Osteocyte (in vitro differentiated cells): ENCODE measurements around the gene NT5C2. TPM values are rescaled to one million over a fixed set of nuclear protein-coding genes. Genes with fewer than 3 reads are reported as not detected.

Source experiments
- DNase-seq: peaks from one replicate; pipeline ENCODE4 v3.0.0; 2021; ENCODE audit warnings: mixed read lengths; ENCODE audit not compliant: unreplicated experiment; ENCODE audit errors: extremely low spot score
- H3K27ac Mint-ChIP-seq: one replicate; pipeline ENCODE4 v1.8.0; 2021; ENCODE audit warnings: mild to moderate bottlenecking, mixed read lengths; ENCODE audit not compliant: unreplicated experiment
- H3K27me3 Mint-ChIP-seq: one replicate; pipeline ENCODE4 v1.8.0; 2021; ENCODE audit warnings: mixed read lengths; ENCODE audit not compliant: unreplicated experiment
- H3K36me3 Mint-ChIP-seq: one replicate; pipeline ENCODE4 v1.8.0; 2021; ENCODE audit warnings: mixed read lengths; ENCODE audit not compliant: unreplicated experiment
- H3K4me1 Mint-ChIP-seq: one replicate; pipeline ENCODE4 v1.8.0; 2021; ENCODE audit warnings: mixed read lengths; ENCODE audit not compliant: unreplicated experiment
- H3K4me3 Mint-ChIP-seq: one replicate; pipeline ENCODE4 v1.8.0; 2021; ENCODE audit warnings: mild to moderate bottlenecking, moderate library complexity, mixed read lengths; ENCODE audit not compliant: unreplicated experiment
- H3K9me3 Mint-ChIP-seq: one replicate; pipeline ENCODE4 v1.8.0; 2021; ENCODE audit warnings: mixed read lengths; ENCODE audit not compliant: unreplicated experiment
- CTCF ChIP-seq: fragments of 200-600 bp; sonication (generic); IDR thresholded peaks from 2 replicates; pipeline ENCODE4 v1.5.0; 2021; ENCODE audit warnings: antibody characterized with exemption, mild to moderate bottlenecking, moderate library complexity
- total RNA-seq: library from RNA; stranded (reverse); gene quantifications from 2 replicates; pipeline ENCODE4 v1.2.1, GENCODE V29; 2021

Gene NT5C2
- total RNA-seq, 1 donor from 2014 or later = 64.0 TPM

DNA sequence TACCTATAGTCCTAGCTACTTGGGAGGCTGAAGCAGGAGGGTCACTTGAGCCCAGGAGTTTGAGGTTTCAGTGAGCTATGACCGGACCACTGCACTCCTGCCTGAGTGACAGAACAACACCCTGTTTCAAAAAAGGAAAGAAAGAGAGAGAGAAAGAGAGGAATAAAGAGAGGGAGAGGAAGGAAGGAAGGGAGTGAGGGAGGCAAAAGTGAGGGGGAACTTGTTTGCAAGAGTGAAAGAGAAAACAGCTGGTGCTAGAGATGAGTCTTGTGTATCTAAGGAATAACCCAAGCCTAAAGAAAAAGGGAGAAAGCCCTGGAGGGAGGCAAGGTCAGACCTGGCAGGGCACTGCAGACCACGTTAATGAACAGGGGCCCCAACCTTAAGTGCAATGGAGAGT is 4.8 kb upstream of the NT5C2 start:
- peaks cover 15% of the 10 kb centered on the region for H3K4me1 Mint-ChIP-seq
- no peaks in the 10 kb centered on the region for H3K27me3 Mint-ChIP-seq
- no peak for DNase-seq
- H3K4me3 Mint-ChIP-seq = no peak overlapping the region
- H3K27ac Mint-ChIP-seq = no peak overlapping the region
- TF ChIP-seq CTCF = no peak
- H3K9me3 Mint-ChIP-seq = no peaks in the 10 kb centered on the region
- H3K36me3 Mint-ChIP-seq = no peaks in the 10 kb centered on the region

GRCh38 chr10:103197174-103197573 is 4.1 kb upstream of the NT5C2 start:
- H3K4me3 Mint-ChIP-seq = no peak overlapping the region
- no peaks in the 10 kb centered on the region for H3K9me3 Mint-ChIP-seq
- H3K36me3 Mint-ChIP-seq = no peaks in the 10 kb centered on the region
- no peaks in the 10 kb centered on the region for H3K27me3 Mint-ChIP-seq
- TF ChIP-seq CTCF = no peak
- peaks cover 15% of the 10 kb centered on the region for H3K4me1 Mint-ChIP-seq
- H3K27ac Mint-ChIP-seq = peak overlapping the region; percentile 27
- DNase-seq = no peak

GRCh38 chr10:103196516-103196915 is 3.4 kb upstream of the NT5C2 start:
- no peak for DNase-seq
- Mint-ChIP-seq H3K27me3 (no peaks in the 10 kb centered on the region), H3K27ac (no peak overlapping the region), H3K4me1 (peaks cover 21% of the 10 kb centered on the region), H3K36me3 (no peaks in the 10 kb centered on the region), H3K9me3 (no peaks in the 10 kb centered on the region), H3K4me3 (no peak overlapping the region)
- no peak for TF ChIP-seq CTCF

- Mint-ChIP-seq H3K27me3 (no peaks in the 10 kb centered on the region), H3K4me3 (peak overlapping the region; percentile 87), H3K9me3 (no peaks in the 10 kb centered on the region), H3K4me1 (peaks cover 37% of the 10 kb centered on the region), H3K36me3 (no peaks in the 10 kb centered on the region), H3K27ac (peak overlapping the region; percentile 82)
- DNase-seq = no peak
- no peak for TF ChIP-seq CTCF
These were observed 903 bp upstream of the NT5C2 start for GRCh38 chr10:103193820-103194529.

- Mint-ChIP-seq H3K27me3 (no peaks in the 10 kb centered on the region), H3K4me3 (peak overlapping the region; percentile 99), H3K4me1 (peaks cover 50% of the 10 kb centered on the region), H3K36me3 (no peaks in the 10 kb centered on the region), H3K9me3 (no peaks in the 10 kb centered on the region), H3K27ac (peak overlapping the region; percentile 99)
- peak; percentile 90 for DNase-seq
- no peak for TF ChIP-seq CTCF
These were observed 493 bp downstream of the NT5C2 start for GRCh38 chr10:103192451-103193106.
